K562 (cell line): ENCODE data around the gene USP15. TPM values are rescaled to one million over a fixed set of nuclear protein-coding genes. Genes with fewer than 3 reads are reported as not detected.

Experiments used
- ATAC-seq: fragments of 200-7000 bp; cut with Tn5 transposase; 3 replicates; pipeline ENCODE4 v1.9.1; 2020; ENCODE audit warnings: moderate library complexity
- BruUV-seq: library from RNA; stranded (reverse); fragments of 400-500 nt; replicated peaks from 2 replicates; lab custom pipeline; 2021; lab: Mats Ljungman, UMichigan
- CTCF ChIA-PET: fragments of 300-600 bp; formaldehyde crosslinking; extraction: SDS; loops from one replicate; lab custom pipeline; 2021; ENCODE audit warnings: low intra/inter-chr PET ratio; lab: Yijun Ruan, JAX
- POLR2A ChIA-PET: fragments of 300-600, 350-650 bp; sonication (Branson Sonifier 250); formaldehyde crosslinking; extraction: SDS; loops from one replicate; lab custom pipeline; 2021; ENCODE audit warnings: antibody characterized with exemption, inconsistent platforms; lab: Yijun Ruan, JAX
- DNase-seq, 4 experiments: peaks; one replicate each; pipeline versions ENCODE4 v3.0.0 to v3.0.0-alpha.2; 2011 to 2018; ENCODE audit warnings: low spot score in 3 of 4, mixed read lengths in 3 of 4; ENCODE audit errors: extremely low read depth in 1 of 4
- FAIRE-seq: peaks from 2 replicates; lab custom pipeline; 2011; peaks lifted over from hg19 to GRCh38; lab: Jason Lieb, UNC
- H2AFZ ChIP-seq: 2 replicates; pipeline ENCODE4 v1.6.0; 2011; ENCODE audit warnings: low read depth, low read length, control low read depth, inconsistent platforms
- H3K27ac ChIP-seq: fragments of 200-600 bp; 3 replicates; pipeline ENCODE4 v1.8.0; 2011; ENCODE audit warnings: low read depth, mild to moderate bottlenecking, control low read depth, inconsistent platforms, low read length, moderate library complexity, mixed read lengths; ENCODE audit errors: extremely low read depth
- H3K27me3 ChIP-seq, 2 experiments: fragments of 300-600 bp in 1 of 2; 2 replicates in 1 of 2; 3 replicates in 1 of 2; pipeline versions ENCODE4 v1.6.0 to v1.8.0; 2011; ENCODE audit warnings: inconsistent platforms in 2 of 2, low read length in 2 of 2, mild to moderate bottlenecking in 1 of 2, mixed read lengths in 1 of 2, moderate library complexity in 1 of 2; ENCODE audit not compliant: control insufficient read depth in 2 of 2, insufficient read depth in 2 of 2
- H3K36me3 ChIP-seq: fragments of 300-600 bp; 3 replicates; pipeline ENCODE4 v1.8.0; 2011; ENCODE audit warnings: mild to moderate bottlenecking, low read length, inconsistent platforms; ENCODE audit not compliant: control insufficient read depth, insufficient read depth
- H3K4me1 ChIP-seq, 2 experiments: fragments of 200-600 bp in 1 of 2; replicated peaks in 1 of 2; 2 replicates in 1 of 2; 3 replicates in 1 of 2; pipeline versions ENCODE4 v1.5.1 to v1.8.0; 2011; ENCODE audit warnings: inconsistent platforms in 2 of 2, low read length in 2 of 2, mild to moderate bottlenecking in 1 of 2, mixed read lengths in 1 of 2, moderate library complexity in 1 of 2; ENCODE audit not compliant: control insufficient read depth in 2 of 2, insufficient read depth in 2 of 2
- H3K4me2 ChIP-seq: 2 replicates; pipeline ENCODE4 v1.6.1; 2011; ENCODE audit warnings: low read length, control low read depth, inconsistent platforms, mixed read lengths; ENCODE audit not compliant: insufficient read depth
- H3K4me3 ChIP-seq: fragments of 200-600 bp; sonication (generic), shearing (Covaris generic); 2 replicates; pipeline ENCODE4 v1.5.1; 2016; ENCODE audit warnings: control low read depth, inconsistent platforms
- H3K79me2 ChIP-seq: fragments of 200-600 bp; 3 replicates; pipeline ENCODE4 v1.8.0; 2011; ENCODE audit warnings: low read length, inconsistent platforms; ENCODE audit not compliant: control insufficient read depth, insufficient read depth
- H3K9ac ChIP-seq, 2 experiments: 2 replicates each; pipeline versions ENCODE4 v1.6.0 to v1.6.1; 2011; ENCODE audit warnings: low read depth in 2 of 2, low read length in 2 of 2, control low read depth in 1 of 2, inconsistent platforms in 1 of 2, mild to moderate bottlenecking in 1 of 2, mixed read lengths in 1 of 2; ENCODE audit not compliant: insufficient read depth in 1 of 2
- H3K9me1 ChIP-seq: one replicate; pipeline ENCODE4 v1.6.0; 2011; ENCODE audit warnings: inconsistent platforms, mild to moderate bottlenecking, low read length, moderate library complexity; ENCODE audit not compliant: control insufficient read depth, insufficient read depth
- H3K9me3 ChIP-seq: replicated peaks from 2 replicates; pipeline ENCODE4 v1.5.1; 2011; ENCODE audit warnings: low read depth, low read length, inconsistent platforms; ENCODE audit not compliant: control insufficient read depth, insufficient read depth
- H4K20me1 ChIP-seq: replicated peaks from 2 replicates; pipeline ENCODE4 v1.6.1; 2011; ENCODE audit warnings: low read length, inconsistent platforms, mixed read lengths; ENCODE audit not compliant: control insufficient read depth, insufficient read depth
- ELF2 ChIP-seq: fragments of 250-450 bp; sonication (Bioruptor Pico); IDR thresholded peaks from 2 replicates; pipeline ENCODE4 v1.5.0; 2021; ENCODE audit warnings: mild to moderate bottlenecking
- GTF2E2 ChIP-seq: fragments of 200-800 bp; sonication (Bioruptor generic); IDR thresholded peaks from 2 replicates; pipeline ENCODE4 v1.6.1; 2016; ENCODE audit warnings: missing genetic modification characterization, missing compliant biosample characterization
- HMG20B ChIP-seq: fragments of 250-450 bp; sonication (Bioruptor Pico); IDR thresholded peaks from 2 replicates; pipeline ENCODE4 v1.5.0; 2021; ENCODE audit warnings: mild to moderate bottlenecking
- KAT8 ChIP-seq: fragments of 450-650 bp; IDR thresholded peaks from 2 replicates; pipeline ENCODE4 v1.6.1; 2016; ENCODE audit warnings: low read depth, mild to moderate bottlenecking
- NFRKB ChIP-seq: fragments of 450-650 bp; IDR thresholded peaks from 2 replicates; pipeline ENCODE4 v1.6.1; 2016; ENCODE audit warnings: low read depth
- NR3C1 ChIP-seq: sonication (generic); formaldehyde crosslinking; IDR thresholded peaks from 2 replicates; pipeline ENCODE4 v1.8.1; 2022; ENCODE audit warnings: missing genetic modification reagents
- PCBP2 ChIP-seq: fragments of 200-400 bp; formaldehyde crosslinking; IDR thresholded peaks from 2 replicates; pipeline ENCODE4 v1.6.1; 2018; ENCODE audit warnings: low read length, low read depth, mild to moderate bottlenecking, moderate library complexity; ENCODE audit not compliant: poor library complexity, severe bottlenecking
- ZFP1 ChIP-seq: fragments of 450-650 bp; formaldehyde crosslinking; IDR thresholded peaks from 2 replicates; pipeline ENCODE4 v1.4.0; 2020; ENCODE audit warnings: mild to moderate bottlenecking, mixed read lengths
- ZNF436 ChIP-seq: fragments of 250-450, 450-650 bp; sonication (Bioruptor Pico); formaldehyde crosslinking; IDR thresholded peaks from 2 replicates; pipeline ENCODE4 v1.7.0; 2020; ENCODE audit warnings: mild to moderate bottlenecking
- WGBS: fragments of 100-300 bp; shearing (Covaris generic); methylation state at CpG from one replicate; pipeline ENCODE4 v1.1.6; 2016; ENCODE audit warnings: low coverage, mixed read lengths; ENCODE audit not compliant: insufficient coverage; ENCODE audit errors: missing lambda C conversion rate; 5-methylcytosine and 5-hydroxymethylcytosine counted together
- in situ Hi-C: fragments of 300-500 bp; cut with MboI; formaldehyde crosslinking; loops from 4 replicates; pipeline ENCODE4 v1.15.0; 2018; ENCODE audit warnings: inconsistent platforms, mixed read lengths
- intact Hi-C: fragments of 100-400 bp; cut with micrococcal nuclease; formaldehyde crosslinking; loops from 2 replicates; pipeline ENCODE4 v1.14.2; 2022
- polyA plus RNA-seq, 8 experiments: library from polyadenylated mRNA; depleted of rRNA in 4 of 8; stranded (reverse) in 5 of 8; unstranded in 3 of 8; fragments of >200 nt; fragmentation: Nextera tagmentation in 2 of 8; fragmentation: Illumina TruSeq in 1 of 8; extraction: Ambion mirVana in 2 of 8; extraction: Trizol in 1 of 8; gene quantifications; 2 replicates each; pipeline versions ENCODE4 v1.2.1 to v1.2.3, GENCODE V29; 2011 to 2014; ENCODE audit warnings: inconsistent platforms in 1 of 8, missing spikeins in 1 of 8
- total RNA-seq, 7 experiments: library from RNA; depleted of rRNA in 6 of 7; stranded (reverse); fragments of >200 nt in 6 of 7; fragmentation: Illumina TruSeq in 2 of 7; extraction: Trizol in 2 of 7; gene quantifications; 2 replicates each; pipeline versions ENCODE4 v1.2.1 to v1.2.3, GENCODE V29; 2011 to 2021; ENCODE audit warnings: low replicate concordance in 1 of 7
- TF ChIP-seq, protein P1 (sequence below): fragments of 450-650 bp; IDR thresholded peaks from 2 replicates; pipeline ENCODE4 v1.6.1; 2016; ENCODE audit warnings: mild to moderate bottlenecking, moderate library complexity

USP15 gene
- total and polyA plus RNA-seq, 9 of the 15 experiments (the other 6 are each of a cell fraction or from before 2014, with no cell fraction given) = 140 to 272 (median 182) TPM

DNA sequence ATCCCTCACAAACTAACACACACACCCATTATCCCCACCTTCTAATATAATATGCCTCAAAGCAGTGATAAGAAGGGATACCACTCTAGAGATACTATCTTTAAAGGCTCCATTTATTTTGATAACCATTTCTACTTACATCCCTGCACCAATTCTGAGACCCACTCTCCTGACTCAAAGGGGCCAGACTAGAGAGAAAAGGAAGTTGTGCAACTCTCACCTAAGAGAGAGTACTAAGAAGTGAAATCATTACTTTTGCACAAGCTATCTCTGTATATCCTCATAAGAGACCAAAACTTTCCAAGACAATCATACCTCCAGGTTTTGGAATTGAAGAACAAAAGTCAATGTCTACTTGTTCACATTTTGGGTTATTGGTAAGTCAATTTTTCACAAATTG, 45.4 kb upstream of the USP15 start (continued):
- TF ChIP-seq PCBP2 (no peak), ZFP1 (CRISPR knock-in tag) (no peak)

DNA sequence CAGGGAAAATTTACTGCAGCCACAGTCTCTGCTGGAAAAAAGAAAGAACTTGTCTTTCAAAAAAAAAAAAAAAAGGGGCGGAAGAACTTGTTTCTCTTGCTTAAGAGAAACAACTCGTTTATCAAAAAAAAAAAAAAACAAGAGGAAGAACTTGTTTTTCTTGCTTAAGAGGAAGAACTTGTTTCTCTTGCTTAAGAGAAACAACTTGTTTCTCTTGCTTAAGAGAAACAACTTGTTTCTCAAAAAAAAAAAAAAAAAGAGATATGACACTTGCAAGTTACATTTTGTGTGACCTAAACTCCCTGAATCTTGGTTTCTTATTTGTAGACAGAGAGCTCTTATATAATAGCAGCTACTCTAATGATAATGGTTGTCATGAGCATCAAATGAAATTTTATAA, 44.7 kb upstream of the USP15 start:
- Histone ChIP-seq H3K4me2 (no peak overlapping the region), H3K4me3 (no peak overlapping the region), H2AFZ (no peak overlapping the region; the same call in 1 of the 2 replicates), H3K36me3 (no peaks in the 10 kb centered on the region), H3K9me3 (no peaks in the 10 kb centered on the region), H3K27ac (no peak overlapping the region), H3K27me3 (no peaks in the 10 kb centered on the region), H3K4me1 (peaks cover 0 to 3% of the 10 kb centered on the region in 2 experiments; a peak in 3 of 5 replicates), H4K20me1 (no peaks in the 10 kb centered on the region), H3K9me1 (no peaks in the 10 kb centered on the region), H3K79me2 (no peaks in the 10 kb centered on the region), H3K9ac (no peak overlapping the region)
- CTCF ChIA-PET = no interaction called here
- DNase-seq (no peak), ATAC-seq (no peak), FAIRE-seq (no peak)
- no CpG with 5 or more reads among the region's 2 CpGs for WGBS
- POLR2A ChIA-PET = no interaction called here
- no TSS peak for BruUV-seq
- intact Hi-C loops = no loop called here
- in situ Hi-C loops = no loop called here
- TF ChIP-seq, protein P1, sequence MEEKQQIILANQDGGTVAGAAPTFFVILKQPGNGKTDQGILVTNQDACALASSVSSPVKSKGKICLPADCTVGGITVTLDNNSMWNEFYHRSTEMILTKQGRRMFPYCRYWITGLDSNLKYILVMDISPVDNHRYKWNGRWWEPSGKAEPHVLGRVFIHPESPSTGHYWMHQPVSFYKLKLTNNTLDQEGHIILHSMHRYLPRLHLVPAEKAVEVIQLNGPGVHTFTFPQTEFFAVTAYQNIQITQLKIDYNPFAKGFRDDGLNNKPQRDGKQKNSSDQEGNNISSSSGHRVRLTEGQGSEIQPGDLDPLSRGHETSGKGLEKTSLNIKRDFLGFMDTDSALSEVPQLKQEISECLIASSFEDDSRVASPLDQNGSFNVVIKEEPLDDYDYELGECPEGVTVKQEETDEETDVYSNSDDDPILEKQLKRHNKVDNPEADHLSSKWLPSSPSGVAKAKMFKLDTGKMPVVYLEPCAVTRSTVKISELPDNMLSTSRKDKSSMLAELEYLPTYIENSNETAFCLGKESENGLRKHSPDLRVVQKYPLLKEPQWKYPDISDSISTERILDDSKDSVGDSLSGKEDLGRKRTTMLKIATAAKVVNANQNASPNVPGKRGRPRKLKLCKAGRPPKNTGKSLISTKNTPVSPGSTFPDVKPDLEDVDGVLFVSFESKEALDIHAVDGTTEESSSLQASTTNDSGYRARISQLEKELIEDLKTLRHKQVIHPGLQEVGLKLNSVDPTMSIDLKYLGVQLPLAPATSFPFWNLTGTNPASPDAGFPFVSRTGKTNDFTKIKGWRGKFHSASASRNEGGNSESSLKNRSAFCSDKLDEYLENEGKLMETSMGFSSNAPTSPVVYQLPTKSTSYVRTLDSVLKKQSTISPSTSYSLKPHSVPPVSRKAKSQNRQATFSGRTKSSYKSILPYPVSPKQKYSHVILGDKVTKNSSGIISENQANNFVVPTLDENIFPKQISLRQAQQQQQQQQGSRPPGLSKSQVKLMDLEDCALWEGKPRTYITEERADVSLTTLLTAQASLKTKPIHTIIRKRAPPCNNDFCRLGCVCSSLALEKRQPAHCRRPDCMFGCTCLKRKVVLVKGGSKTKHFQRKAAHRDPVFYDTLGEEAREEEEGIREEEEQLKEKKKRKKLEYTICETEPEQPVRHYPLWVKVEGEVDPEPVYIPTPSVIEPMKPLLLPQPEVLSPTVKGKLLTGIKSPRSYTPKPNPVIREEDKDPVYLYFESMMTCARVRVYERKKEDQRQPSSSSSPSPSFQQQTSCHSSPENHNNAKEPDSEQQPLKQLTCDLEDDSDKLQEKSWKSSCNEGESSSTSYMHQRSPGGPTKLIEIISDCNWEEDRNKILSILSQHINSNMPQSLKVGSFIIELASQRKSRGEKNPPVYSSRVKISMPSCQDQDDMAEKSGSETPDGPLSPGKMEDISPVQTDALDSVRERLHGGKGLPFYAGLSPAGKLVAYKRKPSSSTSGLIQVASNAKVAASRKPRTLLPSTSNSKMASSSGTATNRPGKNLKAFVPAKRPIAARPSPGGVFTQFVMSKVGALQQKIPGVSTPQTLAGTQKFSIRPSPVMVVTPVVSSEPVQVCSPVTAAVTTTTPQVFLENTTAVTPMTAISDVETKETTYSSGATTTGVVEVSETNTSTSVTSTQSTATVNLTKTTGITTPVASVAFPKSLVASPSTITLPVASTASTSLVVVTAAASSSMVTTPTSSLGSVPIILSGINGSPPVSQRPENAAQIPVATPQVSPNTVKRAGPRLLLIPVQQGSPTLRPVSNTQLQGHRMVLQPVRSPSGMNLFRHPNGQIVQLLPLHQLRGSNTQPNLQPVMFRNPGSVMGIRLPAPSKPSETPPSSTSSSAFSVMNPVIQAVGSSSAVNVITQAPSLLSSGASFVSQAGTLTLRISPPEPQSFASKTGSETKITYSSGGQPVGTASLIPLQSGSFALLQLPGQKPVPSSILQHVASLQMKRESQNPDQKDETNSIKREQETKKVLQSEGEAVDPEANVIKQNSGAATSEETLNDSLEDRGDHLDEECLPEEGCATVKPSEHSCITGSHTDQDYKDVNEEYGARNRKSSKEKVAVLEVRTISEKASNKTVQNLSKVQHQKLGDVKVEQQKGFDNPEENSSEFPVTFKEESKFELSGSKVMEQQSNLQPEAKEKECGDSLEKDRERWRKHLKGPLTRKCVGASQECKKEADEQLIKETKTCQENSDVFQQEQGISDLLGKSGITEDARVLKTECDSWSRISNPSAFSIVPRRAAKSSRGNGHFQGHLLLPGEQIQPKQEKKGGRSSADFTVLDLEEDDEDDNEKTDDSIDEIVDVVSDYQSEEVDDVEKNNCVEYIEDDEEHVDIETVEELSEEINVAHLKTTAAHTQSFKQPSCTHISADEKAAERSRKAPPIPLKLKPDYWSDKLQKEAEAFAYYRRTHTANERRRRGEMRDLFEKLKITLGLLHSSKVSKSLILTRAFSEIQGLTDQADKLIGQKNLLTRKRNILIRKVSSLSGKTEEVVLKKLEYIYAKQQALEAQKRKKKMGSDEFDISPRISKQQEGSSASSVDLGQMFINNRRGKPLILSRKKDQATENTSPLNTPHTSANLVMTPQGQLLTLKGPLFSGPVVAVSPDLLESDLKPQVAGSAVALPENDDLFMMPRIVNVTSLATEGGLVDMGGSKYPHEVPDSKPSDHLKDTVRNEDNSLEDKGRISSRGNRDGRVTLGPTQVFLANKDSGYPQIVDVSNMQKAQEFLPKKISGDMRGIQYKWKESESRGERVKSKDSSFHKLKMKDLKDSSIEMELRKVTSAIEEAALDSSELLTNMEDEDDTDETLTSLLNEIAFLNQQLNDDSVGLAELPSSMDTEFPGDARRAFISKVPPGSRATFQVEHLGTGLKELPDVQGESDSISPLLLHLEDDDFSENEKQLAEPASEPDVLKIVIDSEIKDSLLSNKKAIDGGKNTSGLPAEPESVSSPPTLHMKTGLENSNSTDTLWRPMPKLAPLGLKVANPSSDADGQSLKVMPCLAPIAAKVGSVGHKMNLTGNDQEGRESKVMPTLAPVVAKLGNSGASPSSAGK = no peak
- TF ChIP-seq HMG20B (CRISPR knock-in tag) (no peak), ELF2 (CRISPR knock-in tag) (no peak), NFRKB (no peak), KAT8 (no peak), GTF2E2 (tag) (no peak), NR3C1 (no peak), ZNF436 (CRISPR knock-in tag) (no peak)
